ENCODE data around the gene KCNF1. TPM values are rescaled to one million over a fixed set of nuclear protein-coding genes. Genes with fewer than 3 reads are reported as not detected.

The KCNF1 gene
- total RNA-seq, 4 donors from 2014 or later, result not detected

DNA sequence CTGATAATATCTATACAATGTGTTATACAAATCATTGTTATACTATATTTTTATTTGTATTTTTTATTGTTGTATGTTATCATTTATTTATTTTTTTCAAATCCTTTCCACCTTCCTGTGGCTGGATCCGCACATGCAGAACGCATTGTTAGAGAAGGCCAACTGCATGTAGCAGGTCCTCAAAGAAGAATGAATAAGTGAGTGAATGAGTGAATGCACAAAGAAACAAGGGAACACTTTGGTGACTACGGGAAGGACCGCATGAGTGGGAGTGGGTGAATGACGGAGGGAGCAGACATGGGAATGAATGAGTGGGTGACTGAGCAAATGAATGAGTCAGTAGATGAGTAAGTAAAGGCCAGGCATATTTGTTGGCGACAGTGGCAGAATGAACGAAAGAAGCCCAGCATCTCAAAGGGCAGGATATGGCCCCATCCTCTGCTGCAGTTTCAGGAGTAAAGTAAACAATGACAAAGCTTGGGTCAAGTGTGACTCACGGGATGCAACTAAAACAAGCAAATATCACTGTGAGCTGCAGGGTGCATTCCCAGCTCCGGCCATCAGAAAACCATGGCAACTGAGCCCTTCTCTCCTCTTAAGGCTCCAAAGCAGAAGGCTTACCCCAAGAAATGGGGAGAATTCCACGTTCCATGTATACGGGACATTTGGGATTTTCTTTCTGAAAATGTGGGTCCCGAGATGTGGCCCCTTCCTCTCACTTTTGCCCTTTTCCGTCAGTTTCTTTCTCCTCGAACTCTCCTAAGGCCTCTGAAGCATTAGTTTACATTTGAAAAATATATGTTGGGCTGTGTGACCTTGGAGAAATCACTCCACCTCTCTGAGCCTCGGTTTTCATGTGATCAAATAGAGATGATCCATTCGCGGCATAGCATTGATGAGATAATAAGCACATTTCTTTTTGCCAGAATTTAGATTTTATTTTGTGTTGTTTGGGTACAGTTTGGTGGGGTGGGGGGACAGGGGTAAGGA, 24.5 kb downstream of the KCNF1 start:
- Histone ChIP-seq H3K27me3 (peaks cover 23% of the 10 kb centered on the region), H3K4me1 (no peaks in the 10 kb centered on the region), H3K27ac (no peak overlapping the region), H3K9me3 (peaks cover 6% of the 10 kb centered on the region), H3K36me3 (no peaks in the 10 kb centered on the region), H3K4me3 (no peak overlapping the region)
- 85% methylated on average over 17 of the region's 17 CpGs for WGBS
- DNase-seq (ENCODE audit: low spot score in 2 of 2), result no peak
- TF ChIP-seq POLR2AphosphoS5 (IDR thresholded peaks at IDR 0.05), result no peak
- no peak for TF ChIP-seq POLR2A (IDR thresholded peaks at IDR 0.05)
- no peak for TF ChIP-seq EP300 (IDR thresholded peaks at IDR 0.05)
- no peak for TF ChIP-seq CTCF (IDR thresholded peaks at IDR 0.05)

GRCh38 chr2:10939058-10939457, 27.3 kb downstream of the KCNF1 start:
- Histone ChIP-seq H3K4me3 (no peak overlapping the region), H3K36me3 (no peaks in the 10 kb centered on the region), H3K27me3 (peaks cover 19% of the 10 kb centered on the region), H3K9me3 (peaks cover 6% of the 10 kb centered on the region), H3K27ac (no peak overlapping the region), H3K4me1 (no peaks in the 10 kb centered on the region)
- TF ChIP-seq POLR2AphosphoS5 (IDR thresholded peaks at IDR 0.05), result no peak
- no peak for TF ChIP-seq POLR2A (IDR thresholded peaks at IDR 0.05)
- no peak for TF ChIP-seq CTCF (IDR thresholded peaks at IDR 0.05)
- no peak for TF ChIP-seq EP300 (IDR thresholded peaks at IDR 0.05)
- no peak for DNase-seq (ENCODE audit: low spot score in 2 of 2)
- WGBS, result 98% methylated on average over 3 of the region's 3 CpGs

DNA sequence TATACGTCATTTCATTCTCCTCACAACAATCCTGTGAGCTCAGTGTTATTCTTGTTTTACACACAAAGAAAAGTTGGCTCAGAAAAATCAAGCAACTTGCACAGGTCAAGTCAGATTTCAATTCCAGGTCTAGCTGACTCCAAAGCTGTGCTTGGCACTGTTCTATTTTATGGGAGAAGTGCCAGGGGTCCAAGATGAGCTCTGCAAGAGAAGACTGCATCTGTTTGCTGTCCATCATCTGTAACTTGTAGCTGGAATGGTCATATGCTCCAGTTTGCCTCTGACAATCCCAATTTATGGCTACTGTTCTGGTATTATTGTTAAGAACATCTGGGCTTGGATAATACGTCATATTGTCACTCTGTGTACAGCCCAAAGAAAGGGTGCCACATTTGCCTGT, 28.9 kb downstream of the KCNF1 start:
- Histone ChIP-seq H3K27me3 (peaks cover 8% of the 10 kb centered on the region), H3K9me3 (peaks cover 6% of the 10 kb centered on the region), H3K4me1 (no peaks in the 10 kb centered on the region), H3K27ac (no peak overlapping the region), H3K36me3 (no peaks in the 10 kb centered on the region), H3K4me3 (no peak overlapping the region)
- TF ChIP-seq EP300 (IDR thresholded peaks at IDR 0.05) (no peak), POLR2A (IDR thresholded peaks at IDR 0.05) (no peak), POLR2AphosphoS5 (IDR thresholded peaks at IDR 0.05) (no peak), CTCF (IDR thresholded peaks at IDR 0.05) (no peak)
- WGBS, result 61% methylated on average over 2 of the region's 2 CpGs
- DNase-seq (ENCODE audit: low spot score in 2 of 2), result no peak

DNA sequence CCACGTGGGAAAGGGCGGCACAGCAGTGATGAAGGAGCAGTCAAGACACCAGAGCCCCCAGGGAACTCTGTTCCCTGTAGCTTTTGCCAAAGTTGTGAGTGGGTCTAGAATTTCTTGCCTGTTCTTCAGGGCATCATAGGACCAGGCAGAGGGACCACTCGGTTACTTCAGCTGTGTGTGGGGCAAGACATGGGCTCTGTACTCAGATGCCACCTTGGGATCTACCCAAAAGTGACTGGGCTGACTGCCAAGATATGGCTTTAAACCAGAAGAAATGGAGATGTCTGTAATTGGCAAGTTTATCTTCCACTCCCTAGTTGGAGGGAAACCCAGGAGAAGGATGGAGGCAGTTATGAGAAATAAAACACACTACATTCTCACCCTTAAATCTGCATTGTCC, 29.6 kb downstream of the KCNF1 start:
- no peak for TF ChIP-seq EP300 (IDR thresholded peaks at IDR 0.05)
- no peak for TF ChIP-seq POLR2A (IDR thresholded peaks at IDR 0.05)
- 30% methylated on average over 3 of the region's 3 CpGs for WGBS

GRCh38 chr2:10944799-10945198, 33.1 kb downstream of the KCNF1 start:
- no peaks in the 10 kb centered on the region for H3K9me3 ChIP-seq
- H3K4me3 ChIP-seq, result no peak overlapping the region
- no peak for DNase-seq (ENCODE audit: low spot score in 2 of 2)
- no peaks in the 10 kb centered on the region for H3K4me1 ChIP-seq
- 50% methylated on average over 2 of the region's 5 CpGs for WGBS
- H3K27me3 ChIP-seq, result peaks cover 24% of the 10 kb centered on the region
- no peak overlapping the region for H3K27ac ChIP-seq
- TF ChIP-seq POLR2AphosphoS5 (IDR thresholded peaks at IDR 0.05), result no peak
- TF ChIP-seq EP300 (IDR thresholded peaks at IDR 0.05), result no peak
- no peak for TF ChIP-seq POLR2A (IDR thresholded peaks at IDR 0.05)
- no peak for TF ChIP-seq CTCF (IDR thresholded peaks at IDR 0.05)
- H3K36me3 ChIP-seq, result no peaks in the 10 kb centered on the region

More for the DNA sequence above, 29.6 kb downstream of the KCNF1 start:
- H3K27me3 ChIP-seq, result peaks cover 16% of the 10 kb centered on the region
- H3K36me3 ChIP-seq, result no peaks in the 10 kb centered on the region
- H3K27ac ChIP-seq, result no peak overlapping the region
- no peaks in the 10 kb centered on the region for H3K4me1 ChIP-seq
- no peak for DNase-seq (ENCODE audit: low spot score in 2 of 2)
- H3K4me3 ChIP-seq, result no peak overlapping the region
- peaks cover 6% of the 10 kb centered on the region for H3K9me3 ChIP-seq
